ENCODE data around the gene ADK. TPM values are rescaled to one million over a fixed set of nuclear protein-coding genes. Genes with fewer than 3 reads are reported as not detected.

Gene ADK
- total and polyA plus RNA-seq, 2 of the 13 experiments (the other 11 are each of a cell fraction or from before 2014, with no cell fraction given) = 48.6 to 79.1 TPM

DNA sequence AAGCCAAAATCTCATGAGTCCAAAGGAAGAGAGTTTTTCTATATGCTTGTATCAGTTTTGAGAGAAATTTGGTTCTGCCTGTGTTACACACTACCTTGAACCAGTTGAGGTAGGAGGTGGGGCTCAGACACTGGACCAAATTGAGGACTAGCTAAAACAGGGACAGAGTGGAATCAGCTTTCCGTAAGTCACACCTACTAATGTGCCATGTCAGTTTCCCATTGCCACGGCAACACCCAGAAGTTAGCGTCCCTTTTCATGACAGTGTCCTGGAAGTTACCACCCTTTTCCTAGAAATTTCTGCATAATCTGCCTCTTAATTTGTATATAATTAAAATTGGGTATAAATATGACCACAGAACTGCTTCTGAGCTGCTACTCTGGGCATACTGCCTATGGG is 9.0 kb downstream of the ADK start:
- no TSS peak for BruUV-seq (replicated peaks)
- no peak overlapping the region for H3K27ac ChIP-seq (ENCODE audit: extremely low read length, insufficient read depth, low read length)
- no peak overlapping the region for H3K4me3 ChIP-seq (replicated peaks in 1 of 3; ENCODE audit: insufficient read depth in 1 of 3, low read depth in 2 of 3, low read length in 3 of 3)
- H3K36me3 ChIP-seq (replicated peaks in 1 of 2; ENCODE audit: control insufficient read depth in 1 of 2, insufficient read depth in 2 of 2, low read length in 2 of 2) = peaks cover 0 to 3% of the 10 kb centered on the region in 2 experiments; a peak in 1 of 5 replicates
- H3K4me2 ChIP-seq (ENCODE audit: low read depth, low read length) = no peak overlapping the region
- no peaks in the 10 kb centered on the region for H3K9me3 ChIP-seq (ENCODE audit: low read length)
- no peak overlapping the region for H2AFZ ChIP-seq (ENCODE audit: low read length)
- no peak overlapping the region for H3K9ac ChIP-seq (ENCODE audit: insufficient read depth, low read depth, low read length)
- CTCF ChIA-PET (ENCODE audit: low intra/inter-chr PET ratio, low total read pairs) = no interaction called here
- DNase-seq (ENCODE audit: low spot score) (no peak), FAIRE-seq (no peak), ATAC-seq (no peak)
- POLR2A ChIA-PET = no interaction called here
- H3K27me3 ChIP-seq (ENCODE audit: control insufficient read depth in 1 of 2, insufficient read depth in 2 of 2, low read length in 2 of 2) = no peaks in the 10 kb centered on the region
- in situ Hi-C loops (cut with HindIII; ENCODE audit: extremely low pct_ligation_motif_present, low pct_unique_long_range_greater_than_20kb) = no loop called here
- peaks cover 21% of the 10 kb centered on the region for H3K4me1 ChIP-seq (ENCODE audit: insufficient read depth, low read length)
- H4K20me1 ChIP-seq (ENCODE audit: insufficient read depth, low read length) = no peaks in the 10 kb centered on the region
- intact Hi-C loops (cut with micrococcal nuclease; ENCODE audit: unreplicated experiment) = no loop called here
- peaks cover 39% of the 10 kb centered on the region for H3K79me2 ChIP-seq (ENCODE audit: insufficient read depth, low read length)
- TF ChIP-seq ZSCAN22 (CRISPR knock-in tag; IDR thresholded peaks at IDR 0.05) = no peak
- TF ChIP-seq, protein P1, sequence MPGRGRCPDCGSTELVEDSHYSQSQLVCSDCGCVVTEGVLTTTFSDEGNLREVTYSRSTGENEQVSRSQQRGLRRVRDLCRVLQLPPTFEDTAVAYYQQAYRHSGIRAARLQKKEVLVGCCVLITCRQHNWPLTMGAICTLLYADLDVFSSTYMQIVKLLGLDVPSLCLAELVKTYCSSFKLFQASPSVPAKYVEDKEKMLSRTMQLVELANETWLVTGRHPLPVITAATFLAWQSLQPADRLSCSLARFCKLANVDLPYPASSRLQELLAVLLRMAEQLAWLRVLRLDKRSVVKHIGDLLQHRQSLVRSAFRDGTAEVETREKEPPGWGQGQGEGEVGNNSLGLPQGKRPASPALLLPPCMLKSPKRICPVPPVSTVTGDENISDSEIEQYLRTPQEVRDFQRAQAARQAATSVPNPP (CRISPR knock-in tag; IDR thresholded peaks at IDR 0.05) = no peak
- no peak for TF ChIP-seq ZFP90 (CRISPR knock-in tag; IDR thresholded peaks at IDR 0.05; ENCODE audit: borderline replicate concordance)
- TF ChIP-seq, protein P2, sequence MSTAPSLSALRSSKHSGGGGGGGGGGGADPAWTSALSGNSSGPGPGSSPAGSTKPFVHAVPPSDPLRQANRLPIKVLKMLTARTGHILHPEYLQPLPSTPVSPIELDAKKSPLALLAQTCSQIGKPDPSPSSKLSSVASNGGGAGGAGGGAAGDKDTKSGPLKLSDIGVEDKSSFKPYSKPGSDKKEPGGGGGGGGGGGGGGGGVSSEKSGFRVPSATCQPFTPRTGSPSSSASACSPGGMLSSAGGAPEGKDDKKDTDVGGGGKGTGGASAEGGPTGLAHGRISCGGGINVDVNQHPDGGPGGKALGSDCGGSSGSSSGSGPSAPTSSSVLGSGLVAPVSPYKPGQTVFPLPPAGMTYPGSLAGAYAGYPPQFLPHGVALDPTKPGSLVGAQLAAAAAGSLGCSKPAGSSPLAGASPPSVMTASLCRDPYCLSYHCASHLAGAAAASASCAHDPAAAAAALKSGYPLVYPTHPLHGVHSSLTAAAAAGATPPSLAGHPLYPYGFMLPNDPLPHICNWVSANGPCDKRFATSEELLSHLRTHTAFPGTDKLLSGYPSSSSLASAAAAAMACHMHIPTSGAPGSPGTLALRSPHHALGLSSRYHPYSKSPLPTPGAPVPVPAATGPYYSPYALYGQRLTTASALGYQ (CRISPR knock-in tag; IDR thresholded peaks at IDR 0.05) = no peak
- no peak for TF ChIP-seq ZNF563 (CRISPR knock-in tag; IDR thresholded peaks at IDR 0.05)
- TF ChIP-seq ZNF292 (CRISPR knock-in tag; IDR thresholded peaks at IDR 0.05; ENCODE audit: borderline replicate concordance, low read depth) = no peak
- no peak for TF ChIP-seq FOSL2 (CRISPR knock-in tag; IDR thresholded peaks at IDR 0.05)
- no peak for TF ChIP-seq KDM5A (IDR thresholded peaks at IDR 0.05; ENCODE audit: borderline replicate concordance, low read length)
- no peak for TF ChIP-seq ETV6 (CRISPR knock-in tag; conservative IDR thresholded peaks at IDR 0.05)
- TF ChIP-seq ZNF430 (CRISPR knock-in tag; IDR thresholded peaks at IDR 0.05) = no peak
- no peak for TF ChIP-seq BRCA1 (CRISPR knock-in tag; IDR thresholded peaks at IDR 0.05)
- no peak for TF ChIP-seq HNRNPLL (IDR thresholded peaks at IDR 0.05; ENCODE audit: low read depth, low read length, poor library complexity, severe bottlenecking)
- no peak for TF ChIP-seq MAZ (IDR thresholded peaks at IDR 0.05; ENCODE audit: borderline replicate concordance, low read depth, low read length)
- TF ChIP-seq MAZ (CRISPR knock-in tag; IDR thresholded peaks at IDR 0.05; ENCODE audit: low read depth) = no peak
- WGBS (ENCODE audit: low lambda C conversion rate) = 100% methylated on average over 3 of the region's 3 CpGs
